Activated naive CD8-positive, alpha-beta T cell treated with anti-CD3 and anti-CD28 coated beads, Interleukin-2, amount 50 U/mL, for 16 hours (primary cell): ENCODE results near the gene IWS1.
"Not testable (repeated sequence)": the region's sequence is repeated elsewhere in the genome, so short reads cannot be mapped to it uniquely, and the experiment has no call there.

ENCODE experiments used
- DNase-seq: peaks from one replicate; pipeline ENCODE4 v3.0.0-alpha.2; 2020; ENCODE audit warnings: low read depth, low spot score

IWS1 gene

DNA sequence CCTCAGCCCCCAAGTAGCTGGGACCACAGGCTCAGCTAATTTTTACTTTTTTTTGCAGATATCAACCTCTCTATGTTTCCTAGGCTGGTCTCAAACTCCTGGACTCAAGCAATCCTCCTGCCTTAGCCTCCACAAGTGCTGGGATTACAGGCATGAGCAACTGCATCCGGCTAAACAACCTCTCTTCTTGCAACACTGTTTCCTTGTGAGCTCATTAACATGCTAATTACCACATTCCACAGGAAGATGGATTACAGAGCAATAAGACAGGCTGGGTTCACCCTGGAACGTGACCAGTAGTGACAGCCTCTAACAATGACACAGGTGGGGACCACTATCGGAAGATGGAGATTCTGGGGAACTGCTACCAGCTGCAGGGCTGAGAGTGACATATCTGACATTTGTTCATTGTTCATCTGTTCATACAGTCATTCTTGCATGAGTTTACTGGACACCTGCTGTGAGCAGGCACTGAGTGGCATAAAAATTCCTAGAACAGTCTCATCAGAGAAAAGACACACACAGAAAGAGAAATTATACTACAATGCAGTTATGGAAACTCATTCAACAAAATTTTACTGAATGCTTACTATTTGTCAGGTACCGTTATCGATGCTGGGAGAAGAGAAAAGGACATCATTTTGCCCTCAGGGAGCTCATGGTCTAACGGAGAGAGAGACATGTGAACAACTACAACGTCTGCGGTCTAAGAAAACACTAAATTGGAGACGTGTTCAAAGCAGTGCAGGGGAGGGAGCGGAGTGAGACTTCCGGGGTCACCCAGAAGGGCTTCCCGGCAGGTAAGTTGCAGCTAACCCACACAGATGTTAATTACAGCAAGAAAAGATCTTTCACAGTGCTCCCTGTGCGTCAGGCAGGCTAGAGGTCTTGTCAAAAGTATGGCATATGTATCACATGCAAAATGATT, 70.5 kb downstream of the IWS1 start:
- no peak for DNase-seq

GRCh38 chr2:127454595-127455565, 71.4 kb downstream of the IWS1 start:
- DNase-seq: no peak

DNA sequence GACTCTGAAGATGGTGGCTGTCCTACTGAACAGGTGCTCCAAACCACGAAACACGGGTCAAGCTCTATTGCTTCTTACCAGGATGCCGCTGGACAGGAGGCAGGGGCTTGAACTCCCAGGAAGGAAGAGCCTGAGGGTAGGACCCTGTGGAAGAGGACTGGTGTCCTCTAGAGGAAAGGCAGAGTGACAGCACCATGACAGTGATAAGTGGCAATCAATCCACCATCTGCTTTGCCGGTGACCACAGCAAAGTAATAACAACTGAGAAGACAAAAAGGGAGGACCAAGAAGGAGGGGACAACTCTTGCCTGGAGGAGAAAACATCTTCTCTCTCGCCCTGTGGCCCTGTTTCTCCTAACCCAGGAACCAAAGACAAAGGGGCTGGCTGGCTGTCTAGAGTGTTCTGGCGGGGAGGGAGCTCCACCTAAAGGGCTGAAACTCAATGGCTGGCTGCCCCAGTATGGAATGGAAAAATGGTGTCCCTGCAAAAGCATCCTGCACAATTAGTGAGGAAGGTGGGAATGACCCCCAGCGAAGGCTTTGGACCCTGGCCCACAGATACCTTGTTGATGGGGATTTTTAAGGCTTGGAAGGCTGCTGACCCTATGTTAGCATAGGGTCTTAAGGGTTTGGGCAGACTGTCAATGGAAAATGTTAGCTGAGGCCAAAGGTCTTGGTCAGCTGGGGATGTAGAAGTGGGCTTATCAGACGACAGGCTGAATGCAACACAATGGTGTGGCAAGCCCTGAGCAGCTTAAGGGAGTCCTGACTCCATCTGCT, 72.7 kb downstream of the IWS1 start:
- no peak for DNase-seq

GRCh38 chr2:127453013-127453391, 73.3 kb downstream of the IWS1 start:
- DNase-seq: no peak

GRCh38 chr2:127452423-127452822, 73.9 kb downstream of the IWS1 start:
- not testable (repeated sequence) for DNase-seq

DNA sequence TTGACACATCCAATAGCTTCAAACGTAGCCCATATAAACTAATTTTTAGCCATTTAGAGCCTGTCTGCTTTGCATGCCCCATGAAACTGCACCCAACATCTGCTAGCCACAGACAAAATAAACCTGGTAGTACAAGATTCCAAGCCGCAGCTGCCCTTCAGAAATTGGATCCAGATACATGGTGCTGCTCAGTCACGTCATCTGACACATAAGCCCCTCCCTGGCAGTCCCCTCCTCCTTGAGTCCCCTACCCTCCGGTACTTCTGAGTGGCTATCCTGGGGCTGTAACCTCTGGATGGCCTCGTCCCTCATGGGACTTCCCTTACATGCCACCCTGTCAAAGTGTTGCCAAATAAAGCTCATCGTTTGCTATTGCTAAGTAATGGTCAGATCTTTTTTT, 74.3 kb downstream of the IWS1 start:
- DNase-seq: no peak

DNA sequence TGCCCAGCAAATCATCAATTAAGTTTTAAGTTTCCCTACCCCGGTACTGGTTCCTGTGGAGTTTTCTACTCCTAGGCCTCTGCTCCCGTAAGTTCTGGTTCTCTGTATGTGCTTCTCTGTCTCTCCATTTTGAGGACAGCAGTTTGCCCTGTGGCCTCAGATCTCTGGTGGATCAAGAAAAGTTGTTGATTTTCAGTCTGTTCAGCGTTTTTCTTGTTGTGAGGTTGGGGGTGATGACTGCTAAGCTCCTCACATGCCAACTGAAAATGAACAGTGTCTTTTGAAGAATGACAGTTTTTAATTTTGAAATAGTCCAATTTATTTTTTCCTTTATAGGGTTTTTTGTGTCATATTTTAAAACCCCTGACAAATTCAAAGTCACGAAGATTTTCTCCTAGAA, 76.4 kb downstream of the IWS1 start:
- no peak for DNase-seq

DNA sequence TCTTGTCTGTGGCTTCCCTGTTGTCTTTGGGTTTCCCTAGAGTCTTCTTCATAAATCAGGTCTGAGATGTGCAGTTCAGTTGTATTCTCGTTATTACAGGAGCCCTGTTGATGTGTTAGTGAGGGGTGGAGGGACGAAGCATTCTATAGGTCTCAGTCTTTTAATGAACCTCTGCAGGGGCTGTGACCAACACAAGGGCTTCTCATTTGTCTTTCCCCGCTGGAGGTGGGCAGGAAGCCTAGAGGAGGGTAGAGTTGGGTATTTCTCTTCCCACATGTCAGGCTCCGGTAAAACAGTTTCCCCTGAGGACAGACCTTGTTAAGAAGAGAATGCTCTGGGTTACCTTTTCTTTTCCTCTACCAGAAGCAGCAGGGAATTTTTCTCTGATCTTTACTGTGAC, 76.9 kb downstream of the IWS1 start:
- DNase-seq: no peak

DNA sequence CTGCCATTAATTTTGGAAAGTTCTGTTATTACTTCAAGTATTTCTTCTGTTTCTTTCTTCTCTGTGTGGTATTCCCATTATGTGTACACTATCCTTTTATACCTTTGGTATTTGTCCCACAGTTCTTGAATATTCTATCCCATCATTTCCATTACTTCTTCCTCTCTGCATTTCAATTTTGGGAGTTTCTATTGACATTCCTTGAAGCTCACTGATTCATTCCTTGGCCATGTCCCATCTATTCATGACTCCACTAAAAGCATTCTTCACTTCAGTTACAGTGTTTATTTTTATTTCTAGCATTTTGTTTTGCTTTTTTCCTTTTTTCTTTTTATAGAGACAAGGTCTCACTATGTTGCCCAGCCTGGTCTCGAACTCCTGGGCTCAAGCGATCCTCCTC, 77.8 kb downstream of the IWS1 start:
- no peak for DNase-seq

GRCh38 chr2:127439343-127439742, 86.9 kb downstream of the IWS1 start:
- no peak for DNase-seq

- no peak for DNase-seq
Measured at GRCh38 chr2:127437781-127438726, 88.2 kb downstream of the IWS1 start.

DNA sequence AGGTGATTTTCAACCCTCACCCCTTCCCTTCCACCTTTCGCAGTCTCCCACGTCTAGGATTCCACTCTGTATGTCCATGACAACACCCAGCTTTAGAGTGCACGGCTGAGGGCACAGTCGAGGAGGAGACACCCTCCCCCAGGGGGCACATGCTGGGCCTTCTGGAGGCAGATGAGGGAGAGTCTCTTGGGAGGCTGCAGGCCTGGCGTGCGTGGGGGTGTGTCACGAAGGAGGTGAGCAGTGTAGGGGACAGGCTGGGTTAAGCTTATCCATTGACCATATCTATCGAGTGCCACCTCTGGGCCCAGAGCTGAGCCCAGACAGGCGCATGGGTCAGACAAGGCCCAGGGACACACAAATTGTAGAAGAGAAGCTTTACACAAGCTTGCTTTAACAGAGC, 89.2 kb downstream of the IWS1 start:
- no peak for DNase-seq

DNA sequence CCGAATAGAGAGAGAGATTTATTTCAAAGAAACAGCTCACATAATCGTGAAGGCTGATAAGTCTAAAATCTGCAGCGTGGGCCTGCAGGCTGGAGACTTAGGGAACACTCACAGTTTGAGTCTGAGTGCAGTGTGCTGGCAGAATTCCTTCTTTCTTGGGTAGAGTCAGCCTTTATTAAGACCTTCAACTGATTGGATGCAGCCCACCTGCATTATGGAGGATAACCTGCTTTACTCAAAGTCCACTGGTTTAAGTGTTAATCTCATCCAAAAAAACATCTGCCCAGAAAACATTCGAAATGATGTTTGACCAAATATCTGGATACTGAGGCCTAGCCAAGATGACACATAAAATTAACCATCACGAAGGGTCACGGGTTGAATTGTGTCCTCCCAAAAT, 91.8 kb downstream of the IWS1 start:
- no peak for DNase-seq

GRCh38 chr2:127431408-127432023, 94.8 kb downstream of the IWS1 start:
- DNase-seq: no peak
